K562 (cell line): ENCODE results near the gene GCK. TPM values are rescaled to one million over a fixed set of nuclear protein-coding genes. Genes with fewer than 3 reads are reported as not detected.

Source experiments
- BHLHE40 ChIP-seq: IDR thresholded peaks from 2 replicates; pipeline ENCODE4 v1.6.1; 2011; ENCODE audit warnings: low read length, improper control_type of control experiment
- MNT ChIP-seq, 2 experiments: fragments of 450-650 bp; conservative IDR thresholded peaks; 2 replicates each; pipeline ENCODE4 v1.6.1; 2017; ENCODE audit warnings: mild to moderate bottlenecking in 2 of 2, moderate library complexity in 2 of 2
- NR3C1 ChIP-seq: sonication (generic); formaldehyde crosslinking; IDR thresholded peaks from 2 replicates; pipeline ENCODE4 v1.8.1; 2022; ENCODE audit warnings: missing genetic modification reagents
- REST ChIP-seq, 2 experiments: fragments of 450-650 bp; formaldehyde crosslinking in 1 of 2; IDR thresholded peaks; 2 replicates each; pipeline versions ENCODE4 v1.4.0 to v1.6.1; 2014 to 2020; ENCODE audit warnings: mild to moderate bottlenecking in 2 of 2, borderline replicate concordance in 1 of 2, low read depth in 1 of 2
- STAG1 ChIP-seq: sonication (generic); formaldehyde crosslinking; IDR thresholded peaks from 2 replicates; pipeline ENCODE4 v1.5.0; 2020; ENCODE audit warnings: missing genetic modification reagents, borderline replicate concordance
- TBP ChIP-seq: optimal IDR thresholded peaks from 2 replicates; pipeline ENCODE3; 2011; ENCODE audit warnings: low read depth, low read length, improper control_type of control experiment
- TEAD1 ChIP-seq, 2 experiments: fragments of 450-650 bp in 1 of 2; sonication (generic) in 1 of 2; formaldehyde crosslinking; IDR thresholded peaks; 2 replicates each; pipeline versions ENCODE4 v1.4.0 to v1.8.0; 2020 to 2022; ENCODE audit warnings: mild to moderate bottlenecking in 2 of 2, missing genetic modification reagents in 1 of 2
- polyA plus RNA-seq, 8 experiments: library from polyadenylated mRNA; depleted of rRNA in 4 of 8; stranded (reverse) in 5 of 8; unstranded in 3 of 8; fragments of >200 nt; fragmentation: Nextera tagmentation in 2 of 8; fragmentation: Illumina TruSeq in 1 of 8; extraction: Ambion mirVana in 2 of 8; extraction: Trizol in 1 of 8; gene quantifications; 2 replicates each; pipeline versions ENCODE4 v1.2.1 to v1.2.3, GENCODE V29; 2011 to 2014; ENCODE audit warnings: inconsistent platforms in 1 of 8, missing spikeins in 1 of 8
- total RNA-seq, 7 experiments: library from RNA; depleted of rRNA in 6 of 7; stranded (reverse); fragments of >200 nt in 6 of 7; fragmentation: Illumina TruSeq in 2 of 7; extraction: Trizol in 2 of 7; gene quantifications; 2 replicates each; pipeline versions ENCODE4 v1.2.1 to v1.2.3, GENCODE V29; 2011 to 2021; ENCODE audit warnings: low replicate concordance in 1 of 7
- TF ChIP-seq, protein P1 (sequence below): sonication (generic); formaldehyde crosslinking; IDR thresholded peaks from 2 replicates; pipeline ENCODE4 v1.8.1; 2023; ENCODE audit warnings: missing genetic modification reagents, mild to moderate bottlenecking, borderline replicate concordance
- TF ChIP-seq, protein P2 (sequence below): sonication (generic); formaldehyde crosslinking; IDR thresholded peaks from 2 replicates; pipeline ENCODE4 v1.8.0; 2022; ENCODE audit warnings: missing genetic modification reagents, mild to moderate bottlenecking, moderate library complexity, borderline replicate concordance

GCK gene
- total and polyA plus RNA-seq, 9 of the 15 experiments (the other 6 are each of a cell fraction or from before 2014, with no cell fraction given), result 0.11 to 0.55 (median 0.16) TPM; not detected in 3

DNA sequence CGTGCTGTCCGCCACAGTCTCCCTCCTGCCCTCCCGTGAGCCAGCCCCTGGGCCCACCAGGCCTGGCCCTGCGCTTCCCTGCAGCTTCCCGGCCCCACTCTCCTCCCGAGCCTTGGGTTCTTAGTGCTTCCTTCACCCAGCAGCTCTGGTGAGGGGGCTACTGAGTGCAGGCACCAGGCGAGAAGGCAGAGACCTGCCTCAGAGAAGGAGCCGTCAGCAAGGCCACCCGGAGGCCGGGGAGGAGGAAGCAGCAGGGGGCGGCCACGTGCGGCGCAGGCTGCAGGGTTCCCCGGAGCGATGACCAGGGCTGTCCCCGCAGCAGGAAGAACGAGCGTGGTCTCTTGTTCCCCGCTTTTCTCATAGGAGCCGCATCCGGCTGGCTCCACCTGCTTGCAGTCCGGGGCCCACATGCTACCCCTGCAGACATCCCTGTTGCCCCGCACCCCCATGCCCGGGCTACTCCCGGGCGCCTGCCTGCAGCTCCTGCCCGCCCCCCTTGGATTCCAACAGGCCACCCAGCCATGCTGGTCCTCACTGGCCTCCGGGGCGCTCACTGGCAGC lies 32.1 kb upstream of the GCK start (continued):
- TF ChIP-seq REST (IDR thresholded peaks at IDR 0.05; ENCODE audit: borderline replicate concordance), result 0 out of 2 replicates have a peak, but pooled peaks have one; percentile 4
- TF ChIP-seq REST (CRISPR knock-in tag; IDR thresholded peaks at IDR 0.05; ENCODE audit: low read depth), result no peak
- TF ChIP-seq NR3C1 (CRISPR knock-in tag), result 0 out of 2 replicates have a peak, but pooled peaks have one; percentile 37
- TF ChIP-seq MNT (conservative IDR thresholded peaks at IDR 0.05), result peak in 1 of 2 experiments; percentile 61; a peak in 3 of 4 replicates
- TF ChIP-seq BHLHE40, result peak; percentile 60; the same call in 1 of the 2 replicates
- TF ChIP-seq, protein P1, sequence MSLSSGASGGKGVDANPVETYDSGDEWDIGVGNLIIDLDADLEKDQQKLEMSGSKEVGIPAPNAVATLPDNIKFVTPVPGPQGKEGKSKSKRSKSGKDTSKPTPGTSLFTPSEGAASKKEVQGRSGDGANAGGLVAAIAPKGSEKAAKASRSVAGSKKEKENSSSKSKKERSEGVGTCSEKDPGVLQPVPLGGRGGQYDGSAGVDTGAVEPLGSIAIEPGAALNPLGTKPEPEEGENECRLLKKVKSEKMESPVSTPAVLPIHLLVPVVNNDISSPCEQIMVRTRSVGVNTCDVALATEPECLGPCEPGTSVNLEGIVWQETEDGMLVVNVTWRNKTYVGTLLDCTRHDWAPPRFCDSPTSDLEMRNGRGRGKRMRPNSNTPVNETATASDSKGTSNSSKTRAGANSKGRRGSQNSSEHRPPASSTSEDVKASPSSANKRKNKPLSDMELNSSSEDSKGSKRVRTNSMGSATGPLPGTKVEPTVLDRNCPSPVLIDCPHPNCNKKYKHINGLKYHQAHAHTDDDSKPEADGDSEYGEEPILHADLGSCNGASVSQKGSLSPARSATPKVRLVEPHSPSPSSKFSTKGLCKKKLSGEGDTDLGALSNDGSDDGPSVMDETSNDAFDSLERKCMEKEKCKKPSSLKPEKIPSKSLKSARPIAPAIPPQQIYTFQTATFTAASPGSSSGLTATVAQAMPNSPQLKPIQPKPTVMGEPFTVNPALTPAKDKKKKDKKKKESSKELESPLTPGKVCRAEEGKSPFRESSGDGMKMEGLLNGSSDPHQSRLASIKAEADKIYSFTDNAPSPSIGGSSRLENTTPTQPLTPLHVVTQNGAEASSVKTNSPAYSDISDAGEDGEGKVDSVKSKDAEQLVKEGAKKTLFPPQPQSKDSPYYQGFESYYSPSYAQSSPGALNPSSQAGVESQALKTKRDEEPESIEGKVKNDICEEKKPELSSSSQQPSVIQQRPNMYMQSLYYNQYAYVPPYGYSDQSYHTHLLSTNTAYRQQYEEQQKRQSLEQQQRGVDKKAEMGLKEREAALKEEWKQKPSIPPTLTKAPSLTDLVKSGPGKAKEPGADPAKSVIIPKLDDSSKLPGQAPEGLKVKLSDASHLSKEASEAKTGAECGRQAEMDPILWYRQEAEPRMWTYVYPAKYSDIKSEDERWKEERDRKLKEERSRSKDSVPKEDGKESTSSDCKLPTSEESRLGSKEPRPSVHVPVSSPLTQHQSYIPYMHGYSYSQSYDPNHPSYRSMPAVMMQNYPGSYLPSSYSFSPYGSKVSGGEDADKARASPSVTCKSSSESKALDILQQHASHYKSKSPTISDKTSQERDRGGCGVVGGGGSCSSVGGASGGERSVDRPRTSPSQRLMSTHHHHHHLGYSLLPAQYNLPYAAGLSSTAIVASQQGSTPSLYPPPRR (CRISPR knock-in tag), result 0 out of 2 replicates have a peak, but pooled peaks have one; percentile 15
- TF ChIP-seq TBP, result no peak
- TF ChIP-seq, protein P2, sequence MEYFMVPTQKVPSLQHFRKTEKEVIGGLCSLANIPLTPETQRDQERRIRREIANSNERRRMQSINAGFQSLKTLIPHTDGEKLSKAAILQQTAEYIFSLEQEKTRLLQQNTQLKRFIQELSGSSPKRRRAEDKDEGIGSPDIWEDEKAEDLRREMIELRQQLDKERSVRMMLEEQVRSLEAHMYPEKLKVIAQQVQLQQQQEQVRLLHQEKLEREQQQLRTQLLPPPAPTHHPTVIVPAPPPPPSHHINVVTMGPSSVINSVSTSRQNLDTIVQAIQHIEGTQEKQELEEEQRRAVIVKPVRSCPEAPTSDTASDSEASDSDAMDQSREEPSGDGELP (CRISPR knock-in tag), result peak; percentile 55
- TF ChIP-seq TEAD1 (CRISPR knock-in tag; IDR thresholded peaks at IDR 0.05), result 0 out of 4 replicates have a peak, but pooled peaks of 1 of the 2 experiments have one; percentile 53
- TF ChIP-seq STAG1 (CRISPR knock-in tag), result 0 out of 2 replicates have a peak, but pooled peaks have one; percentile 34
